Mammary epithelial cell (primary cell): Measurements from ENCODE around the gene PRICKLE2.

ENCODE experiments used
- CTCF ChIP-seq, 2 donors: IDR thresholded peaks in 1 of 2; conservative IDR thresholded peaks in 1 of 2; 2 replicates each; pipeline ENCODE4 v1.5.1; 2011 to 2012; ENCODE audit warnings: inconsistent platforms in 2 of 2, low read length in 2 of 2, mild to moderate bottlenecking in 2 of 2, control low read depth in 1 of 2, low read depth in 1 of 2; ENCODE audit not compliant: insufficient read depth in 1 of 2; ENCODE audit errors: extremely low read depth in 1 of 2
- EZH2 ChIP-seq: IDR thresholded peaks from 2 replicates; pipeline ENCODE4 v1.6.1; 2012; ENCODE audit warnings: low read length, inconsistent platforms, borderline replicate concordance

DNA sequence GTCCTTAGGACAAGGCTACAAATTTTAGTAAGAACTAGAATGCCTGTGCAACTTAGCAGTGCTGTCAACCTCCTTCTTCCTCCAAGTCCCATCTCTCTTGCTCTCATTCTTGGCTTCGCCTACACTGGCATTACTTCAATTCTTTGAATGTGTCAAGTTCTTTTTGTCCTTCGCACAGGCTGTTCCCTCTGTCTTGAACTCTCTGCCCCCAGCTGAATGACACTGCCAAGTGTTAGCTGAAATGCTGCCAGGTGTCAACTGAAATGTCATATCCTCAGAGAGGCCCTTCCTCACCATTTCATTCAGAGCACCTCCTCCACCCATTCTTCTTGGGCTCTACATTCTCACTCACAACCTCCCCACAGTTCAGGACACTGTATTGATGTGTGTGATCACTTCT is 153.1 kb downstream of the PRICKLE2 start:
- no peak for TF ChIP-seq CTCF (conservative IDR thresholded peaks at IDR 0.05 in 1 of 2, IDR thresholded peaks at IDR 0.05 in 1 of 2; ENCODE audit: extremely low read depth in 1 of 2, insufficient read depth in 1 of 2, low read depth in 1 of 2, low read length in 2 of 2)
- no peak for TF ChIP-seq EZH2
